ENCODE results near the gene MB.

DNA sequence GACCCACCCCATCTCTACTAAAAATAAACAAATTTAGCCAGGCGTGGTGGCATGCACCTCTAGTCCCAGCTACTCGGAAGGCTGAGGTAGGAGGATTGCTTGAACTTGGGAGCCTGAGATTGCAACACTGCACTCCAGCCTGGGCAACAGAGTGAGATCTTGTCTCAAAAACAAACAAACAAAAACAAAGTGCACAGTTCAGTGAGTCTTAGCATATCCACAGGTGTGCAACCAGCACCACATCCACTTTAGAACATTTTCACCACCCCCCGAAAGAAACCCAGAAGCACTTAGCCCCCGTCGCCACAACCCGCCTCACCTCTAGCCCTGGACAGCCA lies 27.4 kb downstream of the MB start:
- TF ChIP-seq, protein P1, sequence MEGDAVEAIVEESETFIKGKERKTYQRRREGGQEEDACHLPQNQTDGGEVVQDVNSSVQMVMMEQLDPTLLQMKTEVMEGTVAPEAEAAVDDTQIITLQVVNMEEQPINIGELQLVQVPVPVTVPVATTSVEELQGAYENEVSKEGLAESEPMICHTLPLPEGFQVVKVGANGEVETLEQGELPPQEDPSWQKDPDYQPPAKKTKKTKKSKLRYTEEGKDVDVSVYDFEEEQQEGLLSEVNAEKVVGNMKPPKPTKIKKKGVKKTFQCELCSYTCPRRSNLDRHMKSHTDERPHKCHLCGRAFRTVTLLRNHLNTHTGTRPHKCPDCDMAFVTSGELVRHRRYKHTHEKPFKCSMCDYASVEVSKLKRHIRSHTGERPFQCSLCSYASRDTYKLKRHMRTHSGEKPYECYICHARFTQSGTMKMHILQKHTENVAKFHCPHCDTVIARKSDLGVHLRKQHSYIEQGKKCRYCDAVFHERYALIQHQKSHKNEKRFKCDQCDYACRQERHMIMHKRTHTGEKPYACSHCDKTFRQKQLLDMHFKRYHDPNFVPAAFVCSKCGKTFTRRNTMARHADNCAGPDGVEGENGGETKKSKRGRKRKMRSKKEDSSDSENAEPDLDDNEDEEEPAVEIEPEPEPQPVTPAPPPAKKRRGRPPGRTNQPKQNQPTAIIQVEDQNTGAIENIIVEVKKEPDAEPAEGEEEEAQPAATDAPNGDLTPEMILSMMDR (IDR thresholded peaks at IDR 0.05 in 4 of 5, conservative IDR thresholded peaks at IDR 0.05 in 1 of 5) = no peak
- no peak for TF ChIP-seq POLR2A (IDR thresholded peaks at IDR 0.05)
